SK-N-MC (cell line): ENCODE data around the gene FURIN.

Experiments used
- EZH2 ChIP-seq: fragments of 200-600 bp; sonication (generic); IDR thresholded peaks from one replicate; pipeline ENCODE4 v1.6.1; 2017; ENCODE audit warnings: antibody characterized with exemption
- FOXP2 ChIP-seq: optimal IDR thresholded peaks from 2 replicates; pipeline ENCODE3; 2011; ENCODE audit warnings: mild to moderate bottlenecking, moderate library complexity; ENCODE audit not compliant: insufficient read depth; ENCODE audit errors: extremely low read length, control extremely low read depth
- POLR2AphosphoS5 ChIP-seq: IDR thresholded peaks from 2 replicates; pipeline ENCODE4 v1.6.1; 2012; ENCODE audit warnings: mild to moderate bottlenecking, low read depth, low read length, borderline replicate concordance

DNA sequence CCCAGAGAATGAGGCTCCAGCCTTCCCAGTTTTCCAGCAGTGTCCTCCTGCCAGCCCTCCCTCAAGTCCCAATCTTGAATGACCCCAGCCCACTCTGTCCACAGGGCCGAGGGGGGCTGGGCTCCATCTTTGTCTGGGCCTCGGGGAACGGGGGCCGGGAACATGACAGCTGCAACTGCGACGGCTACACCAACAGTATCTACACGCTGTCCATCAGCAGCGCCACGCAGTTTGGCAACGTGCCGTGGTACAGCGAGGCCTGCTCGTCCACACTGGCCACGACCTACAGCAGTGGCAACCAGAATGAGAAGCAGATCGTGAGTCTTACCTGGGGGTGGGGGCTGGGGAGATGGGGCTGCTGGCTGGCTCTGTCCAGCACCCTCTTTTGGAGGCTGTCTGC lies 10.3 kb downstream of the FURIN start:
- TF ChIP-seq EZH2: no peak
- no peak for TF ChIP-seq POLR2AphosphoS5
- no peak for TF ChIP-seq FOXP2
